Measurements from ENCODE around the gene MEX3A.

Gene MEX3A

DNA sequence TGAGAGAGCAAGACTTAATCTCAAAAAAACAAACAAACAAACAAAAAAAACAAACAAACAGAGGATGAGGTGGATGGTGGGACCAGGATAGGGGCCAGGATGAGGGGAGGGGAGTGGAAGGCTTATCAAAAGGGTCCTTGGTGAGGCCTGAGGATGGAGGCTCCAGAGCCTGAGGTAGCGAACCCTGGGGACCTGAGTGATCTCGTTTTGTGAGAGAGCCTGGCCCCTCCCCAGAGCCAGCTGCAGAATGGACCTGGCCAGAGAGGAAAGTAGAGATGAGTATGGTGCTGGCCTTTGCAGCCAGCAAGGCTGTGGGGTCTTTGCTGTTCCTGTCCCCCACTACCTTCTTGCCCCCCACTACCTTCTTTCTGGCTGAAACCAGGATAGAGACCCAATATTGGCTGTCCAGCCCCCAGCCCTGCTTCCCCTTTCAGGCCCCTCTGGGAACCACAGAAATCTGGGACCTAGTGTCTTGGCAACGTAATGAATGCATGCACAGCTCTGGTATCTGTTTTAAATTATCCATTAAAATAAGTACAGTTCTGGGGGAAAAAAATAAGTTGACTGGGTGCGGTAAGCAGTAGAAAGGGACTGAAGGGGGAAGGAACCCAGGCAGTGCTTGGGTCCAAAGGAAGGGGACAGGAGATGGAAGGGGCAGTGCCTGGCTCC lies 31.2 kb upstream of the MEX3A start:
- ATAC-seq (no peak), DNase-seq (no peak)
- Mint-ChIP-seq H3K9me3 (no peaks in the 10 kb centered on the region), H3K27ac (peak overlapping the region; percentile 78), H3K4me3 (peak overlapping the region; percentile 93), H3K36me3 (ENCODE audit: low read depth) (peaks cover 17% of the 10 kb centered on the region), H3K27me3 (peaks cover 21% of the 10 kb centered on the region), H3K4me1 (peaks cover 47% of the 10 kb centered on the region)

DNA sequence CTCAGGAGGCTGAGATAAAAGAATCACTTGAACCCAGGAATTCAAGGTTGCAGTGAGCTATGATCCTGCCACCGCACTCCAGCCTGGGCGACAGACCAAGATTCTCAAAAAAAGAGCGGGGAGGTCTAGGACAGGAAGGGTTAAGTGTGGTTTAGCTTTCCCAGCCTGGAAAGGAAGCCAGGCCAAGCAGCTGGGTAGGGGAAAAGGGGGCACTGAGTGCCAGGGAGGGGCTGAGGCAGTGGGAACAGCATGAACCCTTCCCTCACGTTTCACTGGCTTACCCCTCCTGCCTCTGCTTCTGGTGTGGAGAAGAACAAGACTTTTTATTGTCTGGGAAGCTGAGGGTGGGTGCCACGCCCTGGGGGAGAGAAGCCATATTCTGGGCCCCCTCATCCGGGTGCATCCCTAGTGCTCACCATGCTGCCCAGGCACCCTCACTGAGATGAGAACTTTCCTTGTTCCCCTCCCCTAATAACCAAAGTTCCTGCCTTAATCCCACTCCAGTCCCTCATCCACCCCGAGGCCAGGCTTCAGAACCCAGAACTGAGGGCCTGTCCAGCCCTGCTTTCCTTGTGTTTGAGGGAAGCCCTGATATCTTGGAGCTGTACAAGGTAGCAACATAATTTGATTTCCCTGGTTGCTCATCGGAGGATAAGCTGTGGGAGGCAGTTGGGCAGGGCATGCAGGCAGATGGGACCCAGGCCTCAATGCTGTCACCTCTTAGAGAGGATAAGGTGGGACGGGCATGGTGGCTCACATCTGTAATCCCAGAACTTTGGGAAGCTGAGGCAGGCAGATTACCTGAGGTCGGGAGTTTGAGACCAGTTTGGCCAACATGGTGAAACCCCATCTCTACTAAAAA lies 30.2 kb upstream of the MEX3A start:
- peaks cover 19% of the 10 kb centered on the region for H3K27me3 Mint-ChIP-seq
- ATAC-seq (no peak), DNase-seq (no peak)
- no peak overlapping the region for H3K4me3 Mint-ChIP-seq
- H3K4me1 Mint-ChIP-seq, result peaks cover 52% of the 10 kb centered on the region
- peaks cover 12% of the 10 kb centered on the region for H3K36me3 Mint-ChIP-seq (ENCODE audit: low read depth)
- peak overlapping the region; percentile 42 for H3K27ac Mint-ChIP-seq
- H3K9me3 Mint-ChIP-seq, result no peaks in the 10 kb centered on the region

DNA sequence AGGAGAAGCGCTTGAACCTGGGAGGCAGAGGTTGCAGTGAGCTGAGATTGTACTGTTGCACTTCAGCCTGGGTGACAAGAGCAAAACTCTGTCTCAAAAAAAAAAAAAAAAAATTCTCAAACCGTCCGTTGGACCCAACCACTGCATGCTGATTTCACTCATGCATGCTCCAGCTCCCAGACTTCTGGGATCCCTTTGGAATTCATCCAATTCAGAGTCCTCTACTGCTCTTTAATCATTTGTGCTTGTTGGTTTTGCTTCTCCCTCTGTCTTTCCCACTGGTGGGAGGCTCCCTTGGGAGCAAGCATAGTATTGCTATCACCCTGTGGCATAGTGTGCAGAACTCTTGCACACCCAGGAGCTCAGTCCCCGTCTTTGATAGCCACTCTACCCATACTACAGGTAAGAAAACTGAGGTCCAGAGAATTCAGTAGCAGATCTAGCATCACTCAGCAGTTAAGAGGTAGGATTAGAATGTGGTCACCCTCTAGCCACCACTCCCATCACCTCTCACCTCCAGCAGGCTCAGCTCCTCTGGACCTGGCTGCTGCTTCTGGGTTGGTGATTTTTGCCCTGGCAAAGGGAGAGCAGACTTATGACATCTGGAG lies 29.2 kb upstream of the MEX3A start:
- no peak overlapping the region for H3K4me3 Mint-ChIP-seq
- ATAC-seq, result no peak
- H3K36me3 Mint-ChIP-seq (ENCODE audit: low read depth), result peaks cover 12% of the 10 kb centered on the region
- peaks cover 59% of the 10 kb centered on the region for H3K4me1 Mint-ChIP-seq
- peaks cover 19% of the 10 kb centered on the region for H3K27me3 Mint-ChIP-seq
- no peak overlapping the region for H3K27ac Mint-ChIP-seq
- no peaks in the 10 kb centered on the region for H3K9me3 Mint-ChIP-seq
- no peak for DNase-seq

- Mint-ChIP-seq H3K27me3 (peaks cover 13% of the 10 kb centered on the region), H3K27ac (no peak overlapping the region), H3K4me1 (peaks cover 64% of the 10 kb centered on the region)
Measured at GRCh38 chr1:156110252-156110651, 28.0 kb upstream of the MEX3A start.

DNA sequence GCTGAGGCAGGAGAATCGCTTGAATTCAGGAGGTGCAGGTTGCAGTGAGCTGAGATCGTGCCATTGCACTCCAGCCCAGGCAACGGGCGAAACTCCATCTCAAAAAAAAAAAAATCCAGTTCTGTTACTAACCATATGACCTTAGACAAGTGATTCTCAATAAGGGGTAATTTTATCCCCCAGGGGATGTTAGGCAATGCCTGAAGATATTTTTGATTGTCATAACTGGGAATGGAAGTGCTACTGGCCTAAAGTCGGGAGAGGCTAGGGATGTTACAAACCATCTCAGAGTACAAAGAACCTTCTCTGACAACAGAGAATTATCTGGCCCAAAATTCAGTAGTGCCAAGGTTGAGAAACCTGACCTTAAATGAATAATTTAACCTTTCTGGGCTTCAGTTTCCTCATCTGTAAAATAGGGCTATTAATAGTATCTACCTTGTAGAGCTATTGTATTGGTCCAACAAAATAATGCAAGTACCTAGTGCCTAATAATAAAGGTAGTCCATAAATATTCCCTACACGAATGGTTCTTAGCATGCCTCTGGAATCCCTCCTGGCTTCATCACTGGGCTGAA lies 26.5 kb upstream of the MEX3A start:
- DNase-seq (no peak), ATAC-seq (no peak)
- Mint-ChIP-seq H3K27me3 (peaks cover 9% of the 10 kb centered on the region), H3K36me3 (ENCODE audit: low read depth) (peaks cover 3% of the 10 kb centered on the region), H3K4me1 (peaks cover 67% of the 10 kb centered on the region), H3K4me3 (peak overlapping the region; percentile 11), H3K27ac (no peak overlapping the region), H3K9me3 (no peaks in the 10 kb centered on the region)

More at GRCh38 chr1:156110252-156110651, 28.0 kb upstream of the MEX3A start:
- Mint-ChIP-seq H3K36me3 (ENCODE audit: low read depth) (peaks cover 5% of the 10 kb centered on the region), H3K9me3 (no peaks in the 10 kb centered on the region), H3K4me3 (no peak overlapping the region)
- DNase-seq (no peak), ATAC-seq (no peak)

- peaks cover 3% of the 10 kb centered on the region for H3K36me3 Mint-ChIP-seq (ENCODE audit: low read depth)
- no peak overlapping the region for H3K27ac Mint-ChIP-seq
- H3K4me3 Mint-ChIP-seq, result peak overlapping the region; percentile 81
- peaks cover 67% of the 10 kb centered on the region for H3K4me1 Mint-ChIP-seq
- ATAC-seq, result no peak
- H3K27me3 Mint-ChIP-seq, result peaks cover 5% of the 10 kb centered on the region
- DNase-seq, result no peak
- no peaks in the 10 kb centered on the region for H3K9me3 Mint-ChIP-seq
Measured at GRCh38 chr1:156108057-156108456, 25.8 kb upstream of the MEX3A start.

DNA sequence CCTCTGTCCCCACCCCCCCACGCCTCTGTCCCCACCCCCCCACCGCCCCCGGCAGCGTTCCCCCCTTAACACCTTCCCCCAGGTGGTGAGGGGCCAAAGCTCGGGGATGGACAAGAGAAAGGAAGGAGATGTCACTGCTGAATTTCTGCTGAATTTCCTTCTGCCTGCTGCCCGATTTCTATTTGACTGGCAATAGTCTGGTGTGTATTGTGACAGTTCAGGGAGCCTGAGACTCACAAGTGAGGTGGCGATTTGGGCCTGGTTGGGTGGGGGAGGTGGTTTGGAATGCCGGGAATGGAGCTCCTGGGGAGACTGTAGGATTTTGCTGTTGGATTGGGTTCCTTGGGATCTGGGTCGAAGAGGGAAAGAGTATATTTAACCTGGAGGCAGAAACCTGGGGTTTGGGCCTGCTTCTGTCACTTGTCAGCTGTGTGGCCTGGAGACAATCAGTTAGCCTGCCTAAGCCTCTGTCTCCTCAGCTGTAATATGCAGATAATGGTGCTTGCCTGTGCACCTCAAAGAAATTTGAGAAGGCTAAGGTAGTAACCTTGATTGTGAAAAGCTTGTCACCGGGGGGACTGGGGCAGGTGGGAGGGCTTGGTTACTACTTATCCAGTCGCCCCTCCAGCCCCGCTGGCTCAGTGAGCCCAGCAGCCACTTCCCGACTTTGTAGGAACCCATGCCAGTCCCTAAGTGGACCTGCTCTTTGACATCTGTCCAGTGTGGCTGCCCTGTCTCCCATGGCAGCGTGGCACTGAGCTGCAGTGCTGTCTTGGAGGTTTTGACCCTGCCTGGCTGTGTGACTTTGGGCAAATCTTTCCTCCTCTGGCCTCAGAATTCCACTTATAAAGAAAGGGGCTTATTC lies 24.6 kb upstream of the MEX3A start:
- H3K27me3 Mint-ChIP-seq, result peaks cover 4% of the 10 kb centered on the region
- H3K9me3 Mint-ChIP-seq, result no peaks in the 10 kb centered on the region
- peaks cover 73% of the 10 kb centered on the region for H3K4me1 Mint-ChIP-seq
- peak; percentile 21 for ATAC-seq
- no peak for DNase-seq
- H3K27ac Mint-ChIP-seq, result peak overlapping the region; percentile 94
- peak overlapping the region; percentile 81 for H3K4me3 Mint-ChIP-seq
- H3K36me3 Mint-ChIP-seq (ENCODE audit: low read depth), result peaks cover 3% of the 10 kb centered on the region

DNA sequence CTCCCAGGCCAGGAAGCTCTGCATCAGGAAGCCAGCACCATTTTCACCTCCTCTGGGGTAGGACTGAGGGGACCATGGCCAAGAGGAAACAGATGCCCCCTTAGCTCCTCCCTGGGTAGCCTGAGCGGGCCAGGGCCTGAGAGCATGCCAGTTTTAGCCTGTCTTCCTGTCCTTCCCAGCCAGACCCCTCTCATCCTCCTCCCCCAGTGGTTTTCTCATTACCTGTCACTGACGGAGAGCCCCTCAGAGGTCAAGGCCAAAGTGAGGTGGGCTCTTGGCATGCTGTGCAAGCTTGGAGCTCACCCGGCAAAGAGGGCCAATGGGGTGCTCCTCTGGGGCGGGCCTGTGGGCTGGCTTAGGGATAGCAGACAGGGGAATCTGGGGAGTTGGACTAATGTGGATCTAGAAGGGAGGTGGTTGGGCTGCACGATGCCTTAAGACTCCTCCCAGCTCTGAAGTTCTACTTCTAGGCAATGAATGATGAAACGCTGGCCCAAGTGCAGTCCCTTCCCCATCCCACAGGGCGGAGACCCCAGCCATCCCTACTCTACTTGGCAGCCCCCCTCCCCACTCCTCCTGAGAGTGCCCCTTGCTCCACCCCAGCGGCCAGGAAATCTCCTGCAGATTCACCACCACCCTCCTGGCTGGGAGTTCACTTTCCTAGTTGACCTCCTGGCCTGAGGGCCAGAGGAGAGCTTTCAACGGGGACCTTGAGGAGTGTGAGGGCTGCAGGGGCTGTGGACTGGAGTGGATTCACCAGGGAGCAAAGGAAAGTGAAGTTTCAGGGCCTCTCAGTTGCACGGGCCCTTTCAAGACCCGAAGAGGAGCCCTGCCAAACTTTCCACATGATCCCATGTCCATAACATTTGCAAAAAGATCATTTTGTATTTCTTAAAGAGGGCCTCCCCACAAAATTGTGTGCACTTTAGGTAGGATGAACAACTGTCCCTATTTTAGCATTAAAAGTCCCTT lies 22.9 kb upstream of the MEX3A start:
- DNase-seq (no peak), ATAC-seq (no peak)
- H3K36me3 Mint-ChIP-seq (ENCODE audit: low read depth), result peaks cover 3% of the 10 kb centered on the region
- H3K4me1 Mint-ChIP-seq, result peaks cover 87% of the 10 kb centered on the region
- H3K9me3 Mint-ChIP-seq, result no peaks in the 10 kb centered on the region
- H3K27me3 Mint-ChIP-seq, result peaks cover 15% of the 10 kb centered on the region
- peak overlapping the region; percentile 81 for H3K4me3 Mint-ChIP-seq
- H3K27ac Mint-ChIP-seq, result peak overlapping the region; percentile 94

DNA sequence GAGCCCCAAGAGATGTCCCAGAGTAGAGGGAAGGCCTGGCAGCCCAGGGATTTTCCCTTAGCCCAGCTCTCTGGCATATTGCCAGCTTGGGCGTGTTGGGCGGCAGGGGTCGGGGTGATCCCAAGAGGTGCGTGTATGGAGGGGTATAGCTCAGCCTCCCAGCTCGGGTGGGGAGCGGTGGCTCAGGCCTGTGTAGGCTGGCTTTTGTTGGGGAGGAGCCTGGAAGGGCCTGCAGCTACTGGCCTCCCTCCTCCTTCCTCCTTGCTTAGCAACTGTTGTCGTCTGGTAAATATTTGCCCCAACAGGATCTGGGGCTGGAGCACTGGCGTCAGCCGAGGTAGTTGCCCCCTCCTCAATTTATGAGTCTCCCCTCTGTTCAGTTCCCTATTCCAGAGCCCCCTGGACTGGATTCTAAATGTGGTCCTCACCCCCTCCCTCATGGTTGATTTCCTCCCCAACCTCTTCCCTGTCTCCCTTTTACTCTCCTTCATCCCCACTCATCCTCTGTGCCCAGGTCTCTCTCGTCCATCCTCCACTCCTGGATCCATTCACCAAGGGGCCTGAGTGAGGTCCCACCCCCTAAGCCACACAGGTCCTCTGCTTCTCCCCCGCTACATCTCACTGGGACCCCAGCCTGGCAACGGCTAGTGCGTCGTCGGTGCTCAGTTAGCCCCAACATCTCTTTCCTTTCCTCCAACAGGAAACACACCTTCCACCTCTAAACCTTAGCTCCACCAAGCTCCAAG lies 22.0 kb upstream of the MEX3A start:
- DNase-seq (peak; percentile 58), ATAC-seq (peak; percentile 35)
- Mint-ChIP-seq H3K9me3 (no peaks in the 10 kb centered on the region), H3K27me3 (peaks cover 16% of the 10 kb centered on the region), H3K4me3 (peak overlapping the region; percentile 45), H3K36me3 (ENCODE audit: low read depth) (peaks cover 3% of the 10 kb centered on the region), H3K27ac (peak overlapping the region; percentile 94), H3K4me1 (peaks cover 89% of the 10 kb centered on the region)

GRCh38 chr1:156103521-156103947 lies 21.3 kb upstream of the MEX3A start:
- Mint-ChIP-seq H3K9me3 (no peaks in the 10 kb centered on the region), H3K4me1 (peaks cover 87% of the 10 kb centered on the region), H3K4me3 (peak overlapping the region; percentile 45), H3K27ac (peak overlapping the region; percentile 94), H3K36me3 (ENCODE audit: low read depth) (peaks cover 3% of the 10 kb centered on the region), H3K27me3 (peaks cover 16% of the 10 kb centered on the region)
- DNase-seq, result peak; percentile 64
- peak; percentile 21 for ATAC-seq

GRCh38 chr1:156102633-156103511 lies 20.6 kb upstream of the MEX3A start:
- Mint-ChIP-seq H3K4me1 (peaks cover 87% of the 10 kb centered on the region), H3K27ac (peak overlapping the region; percentile 94), H3K36me3 (ENCODE audit: low read depth) (peaks cover 3% of the 10 kb centered on the region), H3K9me3 (no peaks in the 10 kb centered on the region), H3K4me3 (no peak overlapping the region), H3K27me3 (peaks cover 16% of the 10 kb centered on the region)
- ATAC-seq, result no peak
- no peak for DNase-seq

- H3K27me3 Mint-ChIP-seq, result peaks cover 18% of the 10 kb centered on the region
- no peak for DNase-seq
- H3K27ac Mint-ChIP-seq, result no peak overlapping the region
- no peaks in the 10 kb centered on the region for H3K9me3 Mint-ChIP-seq
- ATAC-seq, result no peak
- no peak overlapping the region for H3K4me3 Mint-ChIP-seq
- peaks cover 5% of the 10 kb centered on the region for H3K36me3 Mint-ChIP-seq (ENCODE audit: low read depth)
- H3K4me1 Mint-ChIP-seq, result peaks cover 87% of the 10 kb centered on the region
Measured at GRCh38 chr1:156101880-156102279, 19.6 kb upstream of the MEX3A start.
